Measurements from ENCODE around the gene PCSK6.

GRCh38 chr15:101458908-101459578 lies 30.5 kb downstream of the PCSK6 start:
- no peak for TF ChIP-seq CTCF (IDR thresholded peaks at IDR 0.05; ENCODE audit: insufficient read depth, low read length, poor library complexity, severe bottlenecking)
- no peak for TF ChIP-seq EZH2phosphoT487 (conservative IDR thresholded peaks at IDR 0.05; ENCODE audit: low read length)
